ENCODE data around the gene BOLA3. TPM values are rescaled to one million over a fixed set of nuclear protein-coding genes. Genes with fewer than 3 reads are reported as not detected.

Gene BOLA3, protein sequence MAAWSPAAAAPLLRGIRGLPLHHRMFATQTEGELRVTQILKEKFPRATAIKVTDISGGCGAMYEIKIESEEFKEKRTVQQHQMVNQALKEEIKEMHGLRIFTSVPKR
- total RNA-seq (2021) (28.2 and 30.4 TPM in 2 replicates), Bru-seq, nascent RNA (percentile 41 among the genes with signal in this experiment), BruChase-seq, experiment 1, labeled RNA remaining after a 2-hour chase (percentile 35 among the genes with signal in this experiment), BruChase-seq, experiment 2, labeled RNA remaining after a 6-hour chase (percentile 45 among the genes with signal in this experiment)
- long read RNA-seq, transcript BOLA3-201 (3 exons, 444 nt), result minor isoform, 20 of 93 reads
- long read RNA-seq, transcript BOLA3-202 (4 exons, 639 nt), result major isoform, 69 of 93 reads
- long read RNA-seq, partial matches to known transcripts, result 1 of 93 reads
- long read RNA-seq, other reads (novel, unspliced or antisense), result 2 of 93 reads

DNA sequence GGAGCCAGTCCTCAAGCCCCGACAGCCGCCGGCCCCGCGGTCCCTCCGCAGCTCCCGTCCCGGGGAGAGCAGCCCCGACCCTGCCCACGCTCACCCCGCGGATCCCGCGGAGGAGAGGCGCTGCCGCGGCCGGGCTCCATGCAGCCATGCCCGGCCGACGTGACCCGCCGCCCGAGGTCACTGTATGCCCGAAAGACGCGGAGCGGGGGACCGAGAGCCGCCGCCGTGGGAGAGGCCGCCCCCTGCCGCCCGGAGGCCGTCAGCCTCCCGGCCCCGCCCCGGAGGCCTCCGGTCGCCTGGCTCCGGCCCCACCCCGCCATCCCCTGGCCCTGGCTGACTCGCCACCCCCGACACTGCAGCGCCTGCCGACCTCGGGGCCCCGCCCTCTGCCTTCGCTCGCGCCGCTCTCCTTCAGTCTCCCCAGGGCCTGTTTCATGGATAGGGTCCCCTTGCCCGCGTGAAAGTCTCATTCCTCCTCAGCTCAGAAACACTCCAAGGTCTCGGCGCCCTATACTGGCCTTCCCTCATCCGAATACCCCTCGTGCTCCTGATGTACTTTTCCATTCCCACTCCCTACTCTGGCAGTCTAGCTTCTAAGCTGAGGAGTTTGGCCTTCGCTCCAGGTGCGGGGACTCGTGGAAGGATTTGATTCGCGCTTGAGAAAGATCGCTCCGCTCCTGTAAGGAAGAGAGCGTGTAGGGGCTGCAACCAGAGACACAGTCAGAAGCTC is at the start of gene BOLA3:
TSS of gene BOLA3 (minus strand) at position 186 of the 730 bp plus-strand sequence. CDS start at position 148, 38 bp downstream.
- no TSS peak for BruUV-seq (replicated peaks)
- POLR2A ChIA-PET (ENCODE audit: unreplicated experiment), result interaction anchor here (0.6 to 0.7 kb wide), 3 partner anchors 27 to 762 kb away, joined by 3 to 8 read pairs (median 5); partner anchors contain the start of genes ALMS1 and STAMBP
- DNase-seq, result peak; percentile 67 to 86

DNA sequence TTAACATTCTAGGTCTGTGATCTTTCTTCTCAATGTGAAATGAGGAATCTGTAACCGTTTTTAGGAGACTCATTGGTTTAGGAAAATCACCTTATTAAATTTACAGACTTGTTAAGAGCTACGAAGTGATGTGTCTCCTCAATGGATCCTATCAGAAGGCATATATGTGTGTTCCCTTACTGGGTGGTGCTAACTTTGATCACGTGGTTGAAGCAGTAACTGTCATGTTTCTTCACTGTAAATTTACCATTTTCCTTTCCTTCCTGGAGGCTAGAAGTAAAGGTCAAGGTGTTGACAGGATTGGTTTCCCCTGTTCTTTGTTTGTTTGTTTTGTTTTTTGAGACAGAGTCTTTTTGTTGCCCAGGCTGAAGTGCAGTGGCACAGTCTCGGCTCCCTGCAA is 49.3 kb upstream of the BOLA3 start:
- Histone ChIP-seq H2AFZ (no peak overlapping the region), H3K79me2 (ENCODE audit: low read depth) (peaks cover 31% of the 10 kb centered on the region), H3K4me2 (no peak overlapping the region), H3K36me3 (ENCODE audit: low read depth) (peaks cover 23% of the 10 kb centered on the region), H3K4me1 (replicated peaks; ENCODE audit: insufficient read depth) (peaks cover 25% of the 10 kb centered on the region), H3K27ac (no peak overlapping the region), H3K27me3 (ENCODE audit: insufficient read depth, low read depth) (no peaks in the 10 kb centered on the region), H3K9me3 (ENCODE audit: insufficient read depth, low read depth) (no peaks in the 10 kb centered on the region), H4K20me1 (ENCODE audit: insufficient read depth) (peaks cover 27% of the 10 kb centered on the region), H3K4me3 (no peak overlapping the region), H3K9me2 (ENCODE audit: insufficient read depth) (no peaks in the 10 kb centered on the region), H3F3A (ENCODE audit: insufficient read depth, low read depth) (peaks cover 10% of the 10 kb centered on the region; the same call in 1 of the 2 replicates)
- no TSS peak for BruUV-seq (replicated peaks)
- TF ChIP-seq, protein P1, sequence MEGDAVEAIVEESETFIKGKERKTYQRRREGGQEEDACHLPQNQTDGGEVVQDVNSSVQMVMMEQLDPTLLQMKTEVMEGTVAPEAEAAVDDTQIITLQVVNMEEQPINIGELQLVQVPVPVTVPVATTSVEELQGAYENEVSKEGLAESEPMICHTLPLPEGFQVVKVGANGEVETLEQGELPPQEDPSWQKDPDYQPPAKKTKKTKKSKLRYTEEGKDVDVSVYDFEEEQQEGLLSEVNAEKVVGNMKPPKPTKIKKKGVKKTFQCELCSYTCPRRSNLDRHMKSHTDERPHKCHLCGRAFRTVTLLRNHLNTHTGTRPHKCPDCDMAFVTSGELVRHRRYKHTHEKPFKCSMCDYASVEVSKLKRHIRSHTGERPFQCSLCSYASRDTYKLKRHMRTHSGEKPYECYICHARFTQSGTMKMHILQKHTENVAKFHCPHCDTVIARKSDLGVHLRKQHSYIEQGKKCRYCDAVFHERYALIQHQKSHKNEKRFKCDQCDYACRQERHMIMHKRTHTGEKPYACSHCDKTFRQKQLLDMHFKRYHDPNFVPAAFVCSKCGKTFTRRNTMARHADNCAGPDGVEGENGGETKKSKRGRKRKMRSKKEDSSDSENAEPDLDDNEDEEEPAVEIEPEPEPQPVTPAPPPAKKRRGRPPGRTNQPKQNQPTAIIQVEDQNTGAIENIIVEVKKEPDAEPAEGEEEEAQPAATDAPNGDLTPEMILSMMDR (conservative IDR thresholded peaks at IDR 0.05), result no peak
- TF ChIP-seq EZH2 (IDR thresholded peaks at IDR 0.05; ENCODE audit: low read depth), result no peak
- ChIA-PET POLR2A (ENCODE audit: unreplicated experiment) (interaction anchor here (0.6 kb wide), 1 partner anchor 94 kb away, joined by 3 read pairs; no protein-coding TSS in a partner anchor), CTCF (no interaction called here)
- intact Hi-C loops (cut with micrococcal nuclease; ENCODE audit: unreplicated experiment), result no loop called here
- DNase-seq, result no peak

More for the DNA sequence above, at the start of gene BOLA3:
- no peaks in the 10 kb centered on the region for H3K36me3 ChIP-seq (ENCODE audit: low read depth)
- intact Hi-C loops (cut with micrococcal nuclease; ENCODE audit: unreplicated experiment), result loop anchor here (10.0 kb wide), 1 partner anchor 163 kb away; the partner anchor contains the start of gene TET3
- peak within 1 kb of the TSS; percentile 98 for H2AFZ ChIP-seq
- H3K79me2 ChIP-seq (ENCODE audit: low read depth), result no peaks in the 10 kb centered on the region
- peaks cover 33% of the 10 kb centered on the region for H3F3A ChIP-seq (ENCODE audit: insufficient read depth, low read depth)
- H3K9me2 ChIP-seq (ENCODE audit: insufficient read depth), result no peaks in the 10 kb centered on the region
- H3K9me3 ChIP-seq (ENCODE audit: insufficient read depth, low read depth), result no peaks in the 10 kb centered on the region
- CTCF ChIA-PET, result interaction anchor here (0.5 to 1.2 kb wide), 2 partner anchors 28 to 121 kb away, joined by 5 read pairs; no protein-coding TSS in a partner anchor
- peak within 1 kb of the TSS; percentile 97 for H3K4me2 ChIP-seq
- no peak for TF ChIP-seq EZH2 (IDR thresholded peaks at IDR 0.05; ENCODE audit: low read depth)
- TF ChIP-seq, protein P1 (conservative IDR thresholded peaks at IDR 0.05), result peak; percentile 69; the same call in 1 of the 2 replicates
- 0 out of 2 replicates have a peak, but pooled peaks cover 8% of the 10 kb centered on the region for H3K4me1 ChIP-seq (replicated peaks; ENCODE audit: insufficient read depth)
- no peaks in the 10 kb centered on the region for H3K27me3 ChIP-seq (ENCODE audit: insufficient read depth, low read depth)
- no peaks in the 10 kb centered on the region for H4K20me1 ChIP-seq (ENCODE audit: insufficient read depth)
- H3K4me3 ChIP-seq, result peak within 1 kb of the TSS; percentile 99
- no peak within 1 kb of the TSS for H3K27ac ChIP-seq

DNA sequence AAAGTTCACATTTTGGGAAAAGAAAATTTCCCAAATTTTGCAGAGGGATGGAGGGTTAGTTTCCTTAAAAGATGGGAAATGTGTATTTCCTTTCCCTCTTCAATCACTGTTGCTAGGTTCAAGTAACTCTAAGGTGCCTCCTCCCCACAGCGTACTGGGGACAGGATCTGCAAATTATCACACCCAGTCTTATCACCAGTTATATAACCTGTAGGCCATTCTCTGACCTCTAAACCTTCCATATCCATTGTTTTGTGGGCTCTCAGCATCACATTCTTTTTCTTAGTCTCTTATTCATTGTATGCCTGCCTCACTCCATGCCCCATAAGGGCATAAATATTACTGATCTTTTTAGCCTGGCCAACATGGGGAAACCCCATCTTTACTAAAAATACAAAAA is 47.1 kb upstream of the BOLA3 start:
- no peaks in the 10 kb centered on the region for H3K27me3 ChIP-seq (ENCODE audit: insufficient read depth, low read depth)
- peaks cover 1% of the 10 kb centered on the region; the same call in 1 of the 2 replicates for H3K36me3 ChIP-seq (ENCODE audit: low read depth)
- H2AFZ ChIP-seq, result no peak overlapping the region
- TF ChIP-seq, protein P1 (conservative IDR thresholded peaks at IDR 0.05), result no peak
- TF ChIP-seq EZH2 (IDR thresholded peaks at IDR 0.05; ENCODE audit: low read depth), result no peak
- H3K27ac ChIP-seq, result no peak overlapping the region
- DNase-seq, result no peak
- no peak overlapping the region for H3K4me2 ChIP-seq
- ChIA-PET CTCF (no interaction called here), POLR2A (ENCODE audit: unreplicated experiment) (no interaction called here)
- no peak overlapping the region for H3K4me3 ChIP-seq
- H3K9me3 ChIP-seq (ENCODE audit: insufficient read depth, low read depth), result no peaks in the 10 kb centered on the region
- peaks cover 4% of the 10 kb centered on the region; the same call in 1 of the 2 replicates for H3F3A ChIP-seq (ENCODE audit: insufficient read depth, low read depth)
- no peaks in the 10 kb centered on the region for H3K9me2 ChIP-seq (ENCODE audit: insufficient read depth)
- peaks cover 4% of the 10 kb centered on the region for H4K20me1 ChIP-seq (ENCODE audit: insufficient read depth)
- no TSS peak for BruUV-seq (replicated peaks)
- peaks cover 8% of the 10 kb centered on the region for H3K79me2 ChIP-seq (ENCODE audit: low read depth)
- intact Hi-C loops (cut with micrococcal nuclease; ENCODE audit: unreplicated experiment), result no loop called here
- peaks cover 5% of the 10 kb centered on the region; the same call in 1 of the 2 replicates for H3K4me1 ChIP-seq (replicated peaks; ENCODE audit: insufficient read depth)
